Tibial artery (tissue), 4 donors: ENCODE measurements around the gene RAB11FIP3.

Experiments used
- DNase-seq, 2 donors: peaks; one replicate each; pipeline ENCODE4 v3.0.0-alpha.2; 2019
- H3K27ac ChIP-seq, 2 donors: fragments of 200-600 bp; sonication (generic) in 1 of 2; 1 replicate in 1 of 2; 2 replicates in 1 of 2; pipeline ENCODE4 v1.5.1; 2018 to 2019; ENCODE audit warnings: mild to moderate bottlenecking in 1 of 2
- H3K27me3 ChIP-seq, 2 donors: fragments of 200-600 bp; sonication (generic) in 1 of 2; one replicate each; pipeline versions ENCODE4 v1.5.1 to v1.6.0; 2016 to 2019
- H3K36me3 ChIP-seq, 3 donors: fragments of 200-600 bp; sonication (generic) in 2 of 3; one replicate each; pipeline ENCODE4 v1.5.1; 2016 to 2019; ENCODE audit warnings: mild to moderate bottlenecking in 2 of 3
- H3K4me1 ChIP-seq, 4 donors: fragments of 200-600 bp; sonication (generic) in 2 of 4; 1 replicate in 3 of 4; 2 replicates in 1 of 4; pipeline ENCODE4 v1.5.1; 2016 to 2019
- H3K4me3 ChIP-seq, 2 donors: fragments of 200-600 bp; sonication (generic) in 1 of 2; 1 replicate in 1 of 2; 2 replicates in 1 of 2; pipeline ENCODE4 v1.5.1; 2018 to 2019; ENCODE audit warnings: mild to moderate bottlenecking in 2 of 2
- H3K9me3 ChIP-seq, 3 donors: fragments of 200-600 bp; sonication (generic) in 1 of 3; one replicate each; pipeline ENCODE4 v1.5.1; 2016 to 2019
- intact Hi-C: fragments of 100-400 bp; cut with DNase I; formaldehyde crosslinking; loops from one replicate; pipeline ENCODE4 v1.15.0; 2023; ENCODE audit warnings: low total_unique reads
- TF ChIP-seq, protein P1 (sequence below), 2 experiments: fragments of 200-600 bp in 1 of 2; fragments of 450-650 bp in 1 of 2; IDR thresholded peaks; one replicate each; pipeline ENCODE4 v1.5.1; 2017 to 2019; ENCODE audit warnings: antibody characterized with exemption in 2 of 2, mild to moderate bottlenecking in 1 of 2, moderate library complexity in 1 of 2

Gene RAB11FIP3

DNA sequence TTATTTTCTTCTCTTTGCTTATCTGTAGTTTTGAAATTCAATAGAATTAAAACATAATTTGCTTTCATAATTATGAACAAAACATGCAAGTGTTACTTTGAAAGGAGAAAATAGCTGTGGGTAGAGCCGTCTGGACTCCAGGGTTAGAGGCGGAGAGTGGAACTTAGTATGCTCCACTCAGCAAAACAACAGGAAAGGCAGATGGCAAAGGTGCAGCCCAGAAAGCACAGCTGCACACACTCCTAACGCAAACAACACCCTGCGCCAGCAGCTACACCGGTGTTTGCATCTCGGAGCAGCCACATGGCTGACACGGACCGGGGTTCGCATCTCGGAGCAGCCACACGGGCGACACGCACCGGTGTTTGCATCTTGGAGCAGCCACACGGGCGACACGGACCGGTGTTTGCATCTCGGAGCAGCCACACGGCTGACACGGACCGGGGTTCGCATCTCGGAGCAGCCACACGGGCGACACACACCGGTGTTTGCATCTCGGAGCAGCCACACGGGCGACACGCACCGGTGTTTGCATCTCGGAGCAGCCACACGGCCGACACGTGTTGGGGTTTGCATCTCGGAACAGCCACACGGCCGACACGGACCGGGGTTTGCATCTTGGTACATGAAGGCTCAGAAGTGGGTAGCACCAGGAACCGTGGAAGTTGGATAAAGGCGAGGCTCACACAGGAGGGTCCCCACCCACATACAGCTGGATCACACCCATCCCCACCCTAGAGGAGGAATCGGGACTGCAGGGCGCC lies 89.9 kb downstream of the RAB11FIP3 start:
- TF ChIP-seq, protein P1, sequence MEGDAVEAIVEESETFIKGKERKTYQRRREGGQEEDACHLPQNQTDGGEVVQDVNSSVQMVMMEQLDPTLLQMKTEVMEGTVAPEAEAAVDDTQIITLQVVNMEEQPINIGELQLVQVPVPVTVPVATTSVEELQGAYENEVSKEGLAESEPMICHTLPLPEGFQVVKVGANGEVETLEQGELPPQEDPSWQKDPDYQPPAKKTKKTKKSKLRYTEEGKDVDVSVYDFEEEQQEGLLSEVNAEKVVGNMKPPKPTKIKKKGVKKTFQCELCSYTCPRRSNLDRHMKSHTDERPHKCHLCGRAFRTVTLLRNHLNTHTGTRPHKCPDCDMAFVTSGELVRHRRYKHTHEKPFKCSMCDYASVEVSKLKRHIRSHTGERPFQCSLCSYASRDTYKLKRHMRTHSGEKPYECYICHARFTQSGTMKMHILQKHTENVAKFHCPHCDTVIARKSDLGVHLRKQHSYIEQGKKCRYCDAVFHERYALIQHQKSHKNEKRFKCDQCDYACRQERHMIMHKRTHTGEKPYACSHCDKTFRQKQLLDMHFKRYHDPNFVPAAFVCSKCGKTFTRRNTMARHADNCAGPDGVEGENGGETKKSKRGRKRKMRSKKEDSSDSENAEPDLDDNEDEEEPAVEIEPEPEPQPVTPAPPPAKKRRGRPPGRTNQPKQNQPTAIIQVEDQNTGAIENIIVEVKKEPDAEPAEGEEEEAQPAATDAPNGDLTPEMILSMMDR (IDR thresholded peaks at IDR 0.05), result no peak
- Histone ChIP-seq H3K36me3 (peaks cover 24 to 90% (median 44%) of the 10 kb centered on the region in 3 donors), H3K27me3 (no peaks in the 10 kb centered on the region), H3K9me3 (no peaks in the 10 kb centered on the region), H3K27ac (no peak overlapping the region), H3K4me1 (no peaks in the 10 kb centered on the region), H3K4me3 (no peak overlapping the region)
- no peak for DNase-seq
- intact Hi-C loops, result no loop called here

DNA sequence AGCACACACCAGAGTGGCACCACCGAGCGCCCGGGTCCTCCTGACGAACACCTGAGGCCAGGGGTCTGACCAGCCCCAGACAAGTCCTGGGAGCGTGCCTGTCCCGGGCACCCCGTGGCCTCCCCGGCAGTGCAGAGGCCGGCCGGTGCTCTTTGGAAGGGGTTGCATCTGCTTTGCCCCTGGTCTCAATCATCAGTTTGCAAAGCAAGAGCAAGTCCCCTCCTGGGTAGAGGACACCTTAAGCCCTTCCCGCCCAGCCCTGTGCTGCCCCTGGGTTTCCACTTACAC lies 90.4 kb downstream of the RAB11FIP3 start:
- Histone ChIP-seq H3K4me1 (no peaks in the 10 kb centered on the region), H3K27me3 (no peaks in the 10 kb centered on the region), H3K4me3 (no peak overlapping the region), H3K27ac (no peak overlapping the region), H3K36me3 (peaks cover 27 to 90% (median 44%) of the 10 kb centered on the region in 3 donors), H3K9me3 (no peaks in the 10 kb centered on the region)
- intact Hi-C loops, result no loop called here
- DNase-seq, result no peak
- TF ChIP-seq, protein P1 (IDR thresholded peaks at IDR 0.05), result no peak

DNA sequence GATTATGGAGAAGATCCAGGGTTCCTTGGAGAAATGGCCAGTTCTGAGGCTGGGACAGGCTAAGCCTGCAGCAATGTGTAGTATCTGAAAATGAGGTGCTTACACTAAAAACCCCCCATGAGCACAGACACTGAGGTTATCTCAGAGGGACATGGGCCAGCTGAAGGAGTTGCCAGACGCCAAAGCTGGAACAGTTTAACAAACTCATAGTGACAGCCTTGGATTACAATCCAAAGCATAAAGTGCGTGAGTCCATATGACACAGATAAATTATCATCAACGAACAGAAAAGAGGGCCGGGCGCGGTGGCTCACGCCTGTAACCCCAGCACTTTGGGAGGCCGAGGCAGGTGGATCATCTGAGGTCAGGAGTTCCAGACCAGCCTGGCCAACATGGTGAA lies 90.9 kb downstream of the RAB11FIP3 start:
- no peak overlapping the region for H3K4me3 ChIP-seq
- no peak overlapping the region for H3K27ac ChIP-seq
- intact Hi-C loops, result no loop called here
- no peak for DNase-seq
- H3K4me1 ChIP-seq, result no peaks in the 10 kb centered on the region
- no peaks in the 10 kb centered on the region for H3K9me3 ChIP-seq
- H3K36me3 ChIP-seq, result peaks cover 27 to 90% (median 46%) of the 10 kb centered on the region in 3 donors
- H3K27me3 ChIP-seq, result no peaks in the 10 kb centered on the region
- TF ChIP-seq, protein P1 (IDR thresholded peaks at IDR 0.05), result no peak

DNA sequence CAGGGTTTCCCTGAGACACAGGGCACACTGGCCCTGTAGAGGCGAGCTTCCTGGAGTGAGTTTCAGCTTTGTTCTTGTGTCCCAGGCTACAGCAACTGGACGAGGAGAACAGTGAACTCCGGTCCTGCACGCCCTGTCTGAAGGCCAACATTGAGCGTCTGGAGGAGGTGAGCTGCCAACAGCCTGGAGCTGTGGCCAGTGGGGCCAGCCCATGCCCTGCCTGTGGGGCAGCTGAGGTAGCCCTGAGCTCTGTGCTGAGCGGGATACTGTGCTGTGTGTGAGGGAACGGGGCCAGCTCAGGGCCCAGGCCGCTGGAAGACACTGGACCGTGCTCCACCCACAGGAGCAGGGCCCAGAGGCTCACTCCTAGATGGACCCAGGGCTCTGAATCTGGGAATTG lies 93.4 kb downstream of the RAB11FIP3 start:
- TF ChIP-seq, protein P1 (IDR thresholded peaks at IDR 0.05), result no peak
- Histone ChIP-seq H3K4me3 (no peak overlapping the region), H3K9me3 (no peaks in the 10 kb centered on the region), H3K27me3 (no peaks in the 10 kb centered on the region), H3K36me3 (peaks cover 27 to 74% (median 39%) of the 10 kb centered on the region in 3 donors), H3K27ac (no peak overlapping the region), H3K4me1 (peaks cover 0 to under 1% (median 0%) of the 10 kb centered on the region in 4 donors)
- intact Hi-C loops, result no loop called here
- no peak for DNase-seq

DNA sequence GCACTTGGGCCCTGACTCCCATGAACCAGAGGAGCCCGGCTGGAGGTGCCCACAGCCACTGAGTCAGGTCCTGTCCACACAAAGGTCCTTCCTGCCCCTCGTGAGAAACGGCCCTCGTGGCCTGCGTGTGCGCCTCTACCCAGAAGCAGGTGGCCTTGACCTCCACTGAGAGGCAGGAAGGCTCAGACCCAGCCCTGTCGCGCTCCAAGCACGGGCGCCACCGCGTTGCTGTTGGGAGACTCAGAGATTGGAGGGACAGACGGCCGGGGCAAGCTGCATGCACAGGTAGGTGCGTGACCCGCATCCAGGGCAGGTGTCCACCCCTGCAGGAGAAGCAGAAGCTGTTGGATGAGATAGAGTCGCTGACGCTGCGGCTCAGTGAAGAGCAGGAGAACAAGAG lies 94.0 kb downstream of the RAB11FIP3 start:
- intact Hi-C loops, result no loop called here
- TF ChIP-seq, protein P1 (IDR thresholded peaks at IDR 0.05), result no peak
- H3K27me3 ChIP-seq, result no peaks in the 10 kb centered on the region
- no peak overlapping the region for H3K4me3 ChIP-seq
- no peak overlapping the region for H3K27ac ChIP-seq
- no peaks in the 10 kb centered on the region for H3K9me3 ChIP-seq
- peaks cover 27 to 69% (median 39%) of the 10 kb centered on the region in 3 donors for H3K36me3 ChIP-seq
- peaks cover 0 to 6% (median 0%) of the 10 kb centered on the region in 4 donors for H3K4me1 ChIP-seq
- DNase-seq, result no peak
